ENCODE results near the gene STXBP6.

The STXBP6 gene

DNA sequence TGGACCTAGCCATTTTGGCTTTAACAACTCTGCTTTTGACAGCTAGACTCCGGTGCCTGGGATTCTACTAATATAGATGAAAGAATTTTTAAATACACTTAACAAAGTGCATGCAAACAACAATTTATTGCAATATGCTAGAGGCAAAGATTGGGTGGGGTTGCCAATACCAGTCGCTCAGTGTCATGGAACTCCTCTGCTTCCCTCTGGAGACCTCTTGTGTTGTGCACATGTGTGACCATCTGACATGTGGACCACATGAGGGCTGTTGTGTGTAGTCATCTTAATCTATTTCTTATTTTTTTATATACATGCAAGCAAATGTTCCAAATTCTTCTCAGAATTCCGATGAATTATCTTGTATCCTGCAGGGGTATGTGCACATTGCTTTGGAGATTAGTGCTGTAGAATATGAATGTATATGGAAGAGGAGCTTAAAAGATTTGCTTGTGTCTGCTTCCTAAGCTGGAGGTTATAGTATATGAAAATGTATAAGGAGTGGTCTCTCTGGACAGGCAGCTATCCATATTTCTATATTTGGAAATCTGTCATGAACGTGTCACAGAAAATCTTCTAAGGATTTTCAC is 24.2 kb upstream of the STXBP6 start:
- TF ChIP-seq JUND (IDR thresholded peaks at IDR 0.05; ENCODE audit: low read depth): no peak
- DNase-seq (ENCODE audit: low read depth in 1 of 2, low spot score in 1 of 2): no peak
- in situ Hi-C loops (cut with HindIII; ENCODE audit: low pct_unique_long_range_greater_than_20kb, low sequenced_read_pairs): no loop called here

DNA sequence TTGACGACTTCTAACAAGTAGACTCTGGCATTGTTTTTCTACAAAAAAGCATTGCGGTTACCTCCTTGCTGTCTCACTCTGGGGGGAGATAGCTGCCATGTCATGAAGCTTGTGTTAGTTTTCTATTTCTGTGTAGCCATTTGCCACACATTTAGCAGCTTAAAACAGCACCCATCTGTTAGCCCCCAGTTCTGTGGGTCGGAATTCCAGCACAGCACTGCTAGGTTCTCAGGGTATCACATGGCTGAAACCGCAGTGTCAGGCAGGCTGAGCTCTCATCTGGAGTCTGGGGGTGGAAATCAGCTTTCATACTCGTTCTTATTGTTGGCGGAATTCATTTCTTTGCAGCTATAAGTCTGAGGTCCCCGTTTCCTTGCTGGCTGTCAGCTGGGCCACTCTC is 19.9 kb upstream of the STXBP6 start:
- no peak for TF ChIP-seq JUND (IDR thresholded peaks at IDR 0.05; ENCODE audit: low read depth)
- in situ Hi-C loops (cut with HindIII; ENCODE audit: low pct_unique_long_range_greater_than_20kb, low sequenced_read_pairs): no loop called here
- no peak for DNase-seq (ENCODE audit: low read depth in 1 of 2, low spot score in 1 of 2)

DNA sequence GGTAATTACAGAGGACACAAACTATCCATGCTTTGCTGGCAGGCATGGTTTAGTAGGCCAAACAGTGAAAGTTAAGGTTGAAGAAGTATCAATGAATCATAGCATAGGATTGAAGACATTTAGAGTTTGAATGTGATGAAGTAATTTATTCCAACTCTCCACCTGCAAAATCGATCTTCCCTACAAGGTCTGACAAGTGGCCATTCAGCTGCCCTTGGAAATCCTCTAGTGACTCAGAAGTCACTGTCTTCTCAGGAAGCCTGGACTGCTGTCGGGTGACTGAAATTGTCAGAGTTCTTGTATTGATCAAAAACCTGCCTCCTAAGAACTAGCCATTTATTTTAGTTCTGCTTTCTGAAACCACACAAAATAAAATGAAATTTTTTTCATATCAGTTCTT is 17.7 kb upstream of the STXBP6 start:
- in situ Hi-C loops (cut with HindIII; ENCODE audit: low pct_unique_long_range_greater_than_20kb, low sequenced_read_pairs): no loop called here
- no peak for DNase-seq (ENCODE audit: low read depth in 1 of 2, low spot score in 1 of 2)
- TF ChIP-seq JUND (IDR thresholded peaks at IDR 0.05; ENCODE audit: low read depth): no peak

DNA sequence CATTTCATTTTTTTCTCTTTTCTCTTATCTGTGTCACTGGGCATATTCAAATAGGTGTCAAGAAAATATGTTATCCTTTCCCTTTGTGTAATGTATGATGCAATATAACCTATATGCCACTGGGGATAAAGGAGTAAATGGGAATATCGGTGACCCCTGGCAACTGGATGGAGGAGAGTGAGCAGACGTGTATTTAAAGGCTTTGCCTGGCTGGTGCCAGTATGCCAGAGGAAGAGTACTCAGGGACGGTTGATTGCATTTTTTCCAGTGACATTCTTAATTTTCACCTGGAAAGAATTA is 12.0 kb upstream of the STXBP6 start:
- no peak for DNase-seq (ENCODE audit: low read depth in 1 of 2, low spot score in 1 of 2)
- in situ Hi-C loops (cut with HindIII; ENCODE audit: low pct_unique_long_range_greater_than_20kb, low sequenced_read_pairs): no loop called here
- TF ChIP-seq JUND (IDR thresholded peaks at IDR 0.05; ENCODE audit: low read depth): no peak

DNA sequence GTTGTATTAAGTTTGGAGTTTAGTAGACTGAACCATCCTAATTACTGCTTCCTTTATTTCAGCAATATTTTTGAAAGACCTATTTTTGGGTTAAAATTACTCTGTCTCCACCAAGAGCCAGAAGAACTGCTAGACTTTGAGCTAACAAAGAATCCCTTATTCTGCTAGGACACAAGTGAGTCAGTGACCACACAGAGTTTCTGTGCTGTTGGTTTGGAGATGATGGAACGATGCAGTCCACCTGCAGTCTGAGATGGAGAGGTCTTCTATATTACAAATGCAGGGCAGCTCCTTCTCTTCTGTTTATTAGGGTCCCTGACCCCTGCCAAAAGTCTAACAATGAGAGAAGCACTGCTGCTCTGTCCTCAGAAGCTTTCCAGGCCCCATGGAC is 6.7 kb upstream of the STXBP6 start:
- no peak for DNase-seq (ENCODE audit: low read depth in 1 of 2, low spot score in 1 of 2)
- TF ChIP-seq JUND (IDR thresholded peaks at IDR 0.05; ENCODE audit: low read depth): no peak
- in situ Hi-C loops (cut with HindIII; ENCODE audit: low pct_unique_long_range_greater_than_20kb, low sequenced_read_pairs): no loop called here

DNA sequence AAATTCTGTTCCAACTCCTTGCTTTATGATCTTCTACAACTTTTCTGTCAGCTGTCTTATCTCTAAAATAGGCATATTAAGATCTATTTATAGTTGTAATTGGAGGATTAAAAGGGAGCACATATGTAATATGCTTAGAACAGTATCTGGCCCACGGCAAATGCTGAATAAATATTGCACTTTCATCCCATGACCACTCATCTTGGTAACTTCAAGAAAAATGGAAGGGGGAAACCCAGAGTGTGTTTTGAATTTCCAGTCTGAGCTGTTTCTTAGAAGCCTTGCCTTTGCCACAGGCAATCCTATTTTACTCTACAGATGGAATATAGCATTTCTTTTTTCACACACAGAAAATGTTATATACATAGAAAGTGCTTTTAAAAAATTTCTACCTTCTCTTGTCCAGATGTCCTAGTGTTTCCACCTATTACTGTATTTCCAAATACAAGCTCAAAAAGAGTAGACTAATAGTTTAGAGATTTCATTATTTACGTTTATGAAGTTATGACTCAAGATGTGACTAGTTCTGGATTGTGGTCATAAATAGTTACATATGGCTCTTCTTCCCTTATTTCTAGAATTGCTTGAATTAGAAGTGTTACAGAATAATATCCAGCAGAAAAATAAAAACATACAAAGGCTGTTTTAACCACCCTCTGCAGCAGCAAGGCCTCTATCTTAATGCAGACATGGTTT is 6.2 kb upstream of the STXBP6 start:
- in situ Hi-C loops (cut with HindIII; ENCODE audit: low pct_unique_long_range_greater_than_20kb, low sequenced_read_pairs): no loop called here
- no peak for DNase-seq (ENCODE audit: low read depth in 1 of 2, low spot score in 1 of 2)
- TF ChIP-seq JUND (IDR thresholded peaks at IDR 0.05; ENCODE audit: low read depth): no peak

DNA sequence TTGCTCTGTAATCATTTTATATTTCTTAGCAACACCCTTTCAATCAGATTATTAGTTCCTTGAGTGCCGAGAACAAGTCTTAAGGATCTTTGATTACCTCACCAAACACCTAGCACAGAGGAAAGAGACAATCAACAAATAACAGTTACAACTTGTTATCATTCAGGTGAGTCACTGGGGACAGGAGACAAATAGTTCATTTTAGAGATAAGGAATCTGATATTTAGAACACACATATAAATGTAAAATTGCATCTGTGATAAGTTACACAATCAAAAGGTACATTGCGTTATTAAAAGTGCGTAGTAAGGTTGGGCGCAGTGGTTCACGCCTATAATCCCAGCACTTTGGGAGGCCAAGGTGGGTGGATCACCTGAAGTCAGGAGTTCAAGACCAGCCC is 5.1 kb upstream of the STXBP6 start:
- no peak for TF ChIP-seq JUND (IDR thresholded peaks at IDR 0.05; ENCODE audit: low read depth)
- DNase-seq (ENCODE audit: low read depth in 1 of 2, low spot score in 1 of 2): no peak
- in situ Hi-C loops (cut with HindIII; ENCODE audit: low pct_unique_long_range_greater_than_20kb, low sequenced_read_pairs): no loop called here

DNA sequence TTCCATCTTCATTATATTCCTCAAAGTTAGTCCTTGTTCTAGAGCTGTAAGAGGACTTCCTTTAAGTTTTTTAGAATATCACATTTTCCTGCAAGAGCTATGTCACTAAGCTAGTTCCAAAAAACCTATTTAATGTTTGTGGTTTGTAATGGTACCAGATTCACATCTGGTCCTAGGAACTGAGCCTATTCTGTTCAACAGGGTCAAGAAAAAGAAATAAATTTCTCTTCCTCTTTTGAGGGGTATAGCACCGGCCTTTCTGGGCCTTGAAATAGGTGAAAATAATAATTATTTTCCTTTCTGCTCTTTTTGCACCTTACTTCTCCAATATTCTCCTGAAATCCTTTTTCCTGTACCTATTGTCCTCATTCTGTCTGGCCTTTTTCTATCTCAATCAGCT is 3.6 kb upstream of the STXBP6 start:
- no peak for DNase-seq (ENCODE audit: low read depth in 1 of 2, low spot score in 1 of 2)
- in situ Hi-C loops (cut with HindIII; ENCODE audit: low pct_unique_long_range_greater_than_20kb, low sequenced_read_pairs): no loop called here
- no peak for TF ChIP-seq JUND (IDR thresholded peaks at IDR 0.05; ENCODE audit: low read depth)

DNA sequence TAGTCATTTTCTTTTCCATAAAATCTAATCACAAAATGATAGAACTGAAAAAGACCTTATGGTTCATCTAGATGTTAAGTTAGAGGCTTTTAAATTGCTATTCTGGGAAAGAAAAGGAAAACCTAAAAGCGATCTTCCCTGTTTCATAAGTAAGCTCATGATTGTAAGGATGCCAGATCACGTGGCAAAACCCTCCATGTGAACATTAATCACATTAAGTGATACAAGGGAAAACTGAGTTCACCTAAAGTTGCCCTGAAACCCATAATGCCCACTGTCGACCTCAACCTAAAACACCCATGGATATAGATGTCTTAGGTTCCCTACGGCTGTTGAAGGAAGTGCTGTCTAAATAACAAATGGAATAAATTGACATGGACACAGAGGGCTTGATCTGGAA is 3.0 kb upstream of the STXBP6 start:
- in situ Hi-C loops (cut with HindIII; ENCODE audit: low pct_unique_long_range_greater_than_20kb, low sequenced_read_pairs): no loop called here
- DNase-seq (ENCODE audit: low read depth in 1 of 2, low spot score in 1 of 2): no peak
- TF ChIP-seq JUND (IDR thresholded peaks at IDR 0.05; ENCODE audit: low read depth): no peak

DNA sequence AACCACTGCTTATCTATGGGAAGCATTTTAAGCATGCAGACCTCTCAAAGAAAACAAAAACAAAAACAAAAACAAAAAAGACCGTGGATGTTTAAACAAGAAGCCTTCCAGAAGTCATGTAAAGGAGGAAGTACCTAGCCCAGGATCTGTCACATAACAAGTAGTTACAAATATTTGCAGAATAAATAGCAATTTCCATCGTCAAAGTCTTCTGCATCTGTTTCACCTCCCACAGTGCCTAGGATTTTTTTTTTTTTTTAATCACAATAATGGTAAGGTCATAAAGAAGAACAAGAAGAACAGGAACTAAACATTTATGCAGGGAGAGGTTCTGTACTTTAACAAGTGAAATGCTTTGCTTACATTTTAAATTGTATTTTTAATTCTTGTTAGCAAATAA is 2.4 kb upstream of the STXBP6 start:
- in situ Hi-C loops (cut with HindIII; ENCODE audit: low pct_unique_long_range_greater_than_20kb, low sequenced_read_pairs): no loop called here
- DNase-seq (ENCODE audit: low read depth in 1 of 2, low spot score in 1 of 2): no peak
- no peak for TF ChIP-seq JUND (IDR thresholded peaks at IDR 0.05; ENCODE audit: low read depth)

DNA sequence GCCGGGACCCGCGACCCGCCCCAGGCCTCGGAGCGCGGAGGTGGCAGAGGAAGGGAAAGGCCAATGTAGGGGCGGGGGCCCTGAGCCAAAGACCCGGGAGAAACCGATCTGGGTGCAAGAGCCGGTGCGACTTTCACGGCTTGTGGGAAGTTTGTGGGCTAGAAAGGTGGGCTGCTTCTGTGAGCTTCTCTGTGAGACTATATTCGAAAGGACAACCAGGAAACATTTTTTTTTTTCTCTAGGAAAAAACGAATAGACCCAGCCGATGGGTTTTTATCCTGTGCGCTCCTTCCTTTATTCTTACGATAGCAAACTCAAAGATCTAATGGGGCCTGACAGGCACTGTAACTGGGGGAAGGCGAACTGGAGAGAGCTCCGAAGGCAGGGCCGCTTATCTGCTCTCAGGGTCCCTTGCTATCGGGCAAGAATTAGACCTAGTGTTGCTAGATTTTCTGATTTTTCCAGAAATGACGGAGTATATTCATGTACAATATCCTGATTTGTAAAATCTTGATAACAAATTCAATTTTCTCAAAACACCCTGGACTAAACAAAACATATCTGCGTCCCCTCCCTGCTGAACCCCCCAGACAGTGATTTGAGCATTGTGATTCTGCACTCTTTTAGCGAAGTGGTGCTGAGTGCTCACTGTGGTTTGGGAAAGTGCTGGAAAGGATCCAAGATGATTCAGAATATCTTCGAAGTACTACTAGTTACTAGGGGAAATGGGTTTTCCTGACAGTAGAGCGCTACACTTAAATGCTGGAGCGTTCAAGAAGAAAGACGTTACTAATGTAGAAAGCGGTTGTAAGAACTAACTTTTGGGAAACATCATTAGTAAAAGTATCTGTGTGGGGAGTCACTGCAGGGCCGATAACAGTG is 563 bp upstream of the STXBP6 start:
- no peak for TF ChIP-seq JUND (IDR thresholded peaks at IDR 0.05; ENCODE audit: low read depth)
- no peak for DNase-seq (ENCODE audit: low read depth in 1 of 2, low spot score in 1 of 2)
- in situ Hi-C loops (cut with HindIII; ENCODE audit: low pct_unique_long_range_greater_than_20kb, low sequenced_read_pairs): no loop called here

DNA sequence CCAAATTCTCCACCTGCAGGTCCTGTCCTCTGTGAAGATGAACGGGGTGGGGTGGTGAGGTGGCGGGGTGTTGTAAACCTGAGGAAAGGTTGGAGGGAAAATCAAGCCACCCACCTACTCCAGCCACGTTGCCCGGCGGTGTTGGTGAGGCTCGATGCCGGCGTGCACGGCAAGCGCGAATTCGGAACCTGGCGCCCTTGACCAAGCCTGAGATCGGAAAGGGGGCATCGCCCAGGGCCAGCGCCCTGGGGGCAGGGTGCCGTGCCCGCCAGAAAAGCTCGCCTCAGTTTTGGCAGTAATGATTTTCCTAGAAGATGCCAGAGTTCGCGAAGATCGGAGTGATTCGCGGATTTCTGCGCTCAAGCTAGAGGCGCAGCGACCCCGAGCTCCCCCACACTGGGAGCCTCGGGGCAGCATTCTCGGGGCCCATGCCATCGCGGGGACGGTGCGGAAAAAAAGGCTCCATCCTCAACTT is 817 bp downstream of the STXBP6 start:
- in situ Hi-C loops (cut with HindIII; ENCODE audit: low pct_unique_long_range_greater_than_20kb, low sequenced_read_pairs): no loop called here
- no peak for DNase-seq (ENCODE audit: low read depth in 1 of 2, low spot score in 1 of 2)

More for the DNA sequence above, 817 bp downstream of the STXBP6 start:
- TF ChIP-seq JUND (IDR thresholded peaks at IDR 0.05; ENCODE audit: low read depth): no peak
